H9 (cell line): Measurements from ENCODE around the gene DAAM2. TPM values are rescaled to one million over a fixed set of nuclear protein-coding genes. Genes with fewer than 3 reads are reported as not detected.

Source experiments
- DNase-seq: peaks from one replicate; pipeline ENCODE4 v3.0.0-alpha.2; 2017
- H2AFZ ChIP-seq: one replicate; pipeline ENCODE4 v1.6.1; 2013; ENCODE audit warnings: mild to moderate bottlenecking, low read length, control low read depth, moderate library complexity
- H2AK5ac ChIP-seq: 2 replicates; pipeline ENCODE4 v1.6.1; 2013; ENCODE audit warnings: low read length, control low read depth, mixed read lengths; ENCODE audit not compliant: insufficient read length
- H2BK120ac ChIP-seq: one replicate; pipeline ENCODE4 v1.6.1; 2013; ENCODE audit warnings: low read depth, mild to moderate bottlenecking, low read length, control low read depth, inconsistent platforms; ENCODE audit not compliant: poor library complexity, severe bottlenecking
- H2BK12ac ChIP-seq: 2 replicates; pipeline ENCODE4 v1.6.1; 2013; ENCODE audit warnings: low read length, control low read depth, mixed read lengths, low read depth; ENCODE audit not compliant: insufficient read length
- H2BK15ac ChIP-seq: 2 replicates; pipeline ENCODE4 v1.6.1; 2013; ENCODE audit warnings: low read depth, low read length, control low read depth
- H2BK20ac ChIP-seq: one replicate; pipeline ENCODE4 v1.6.1; 2013; ENCODE audit warnings: low read depth, mild to moderate bottlenecking, low read length, control low read depth, inconsistent platforms; ENCODE audit not compliant: poor library complexity, severe bottlenecking
- H2BK5ac ChIP-seq: 2 replicates; pipeline ENCODE4 v1.6.1; 2013; ENCODE audit warnings: low read length, control low read depth, mixed read lengths; ENCODE audit not compliant: insufficient read length
- H3K14ac ChIP-seq: 2 replicates; pipeline ENCODE4 v1.6.1; 2013; ENCODE audit warnings: low read length, control low read depth; ENCODE audit not compliant: insufficient read depth
- H3K18ac ChIP-seq: 2 replicates; pipeline ENCODE4 v1.6.1; 2013; ENCODE audit warnings: low read depth, mild to moderate bottlenecking, mixed read lengths, low read length, control low read depth; ENCODE audit not compliant: insufficient read length
- H3K23ac ChIP-seq: 2 replicates; pipeline ENCODE4 v1.6.1; 2013; ENCODE audit warnings: low read length, control low read depth, mixed read lengths, low read depth; ENCODE audit not compliant: insufficient read length
- H3K23me2 ChIP-seq: 2 replicates; pipeline ENCODE4 v1.6.1; 2013; ENCODE audit warnings: low read depth, mild to moderate bottlenecking, mixed read lengths, low read length, control low read depth; ENCODE audit not compliant: insufficient read length, poor library complexity, severe bottlenecking
- H3K27ac ChIP-seq: 2 replicates; pipeline ENCODE4 v1.5.1; 2013; ENCODE audit warnings: low read length, control low read depth, mixed read lengths, low read depth; ENCODE audit not compliant: insufficient read length
- H3K27me3 ChIP-seq: 2 replicates; pipeline ENCODE4 v1.6.1; 2013; ENCODE audit warnings: low read length, control low read depth, inconsistent platforms; ENCODE audit not compliant: insufficient read depth
- H3K4ac ChIP-seq: 2 replicates; pipeline ENCODE4 v1.6.1; 2013; ENCODE audit warnings: low read depth, mild to moderate bottlenecking, control low read depth, inconsistent platforms, low read length, moderate library complexity
- H3K4me1 ChIP-seq: 2 replicates; pipeline ENCODE4 v1.6.1; 2013; ENCODE audit warnings: low read length, control low read depth, inconsistent platforms; ENCODE audit not compliant: insufficient read depth
- H3K4me2 ChIP-seq: 2 replicates; pipeline ENCODE4 v1.6.1; 2013; ENCODE audit warnings: low read length, control low read depth, mixed read lengths; ENCODE audit not compliant: insufficient read length, insufficient read depth
- H3K56ac ChIP-seq: 2 replicates; pipeline ENCODE4 v1.6.1; 2013; ENCODE audit warnings: low read depth, mild to moderate bottlenecking, mixed read lengths, low read length, control low read depth; ENCODE audit not compliant: insufficient read length
- H3K79me1 ChIP-seq: 2 replicates; pipeline ENCODE4 v1.6.1; 2013; ENCODE audit warnings: low read depth, mild to moderate bottlenecking, moderate library complexity, low read length, control low read depth, inconsistent platforms; ENCODE audit not compliant: insufficient read depth, poor library complexity, severe bottlenecking
- H3K79me2 ChIP-seq: 2 replicates; pipeline ENCODE4 v1.6.1; 2013; ENCODE audit warnings: low read length, control low read depth, inconsistent platforms; ENCODE audit not compliant: insufficient read depth
- H3K9ac ChIP-seq: 2 replicates; pipeline ENCODE4 v1.6.1; 2013; ENCODE audit warnings: low read length, control low read depth, mixed read lengths; ENCODE audit not compliant: insufficient read length; ENCODE audit errors: extremely low read depth
- H3K9me3 ChIP-seq: one replicate; pipeline ENCODE4 v1.6.1; 2013; ENCODE audit warnings: low read depth, low read length, inconsistent platforms; ENCODE audit not compliant: control insufficient read depth
- H3T11ph ChIP-seq: one replicate; pipeline ENCODE4 v1.6.1; 2013; ENCODE audit warnings: mild to moderate bottlenecking, low read length, control low read depth, inconsistent platforms
- H4K20me1 ChIP-seq: one replicate; pipeline ENCODE4 v1.6.1; 2013; ENCODE audit not compliant: control insufficient read depth, insufficient read length, insufficient read depth
- H4K5ac ChIP-seq: 2 replicates; pipeline ENCODE4 v1.6.1; 2013; ENCODE audit warnings: low read depth, mild to moderate bottlenecking, mixed read lengths, low read length, control low read depth; ENCODE audit not compliant: insufficient read length
- H4K8ac ChIP-seq: replicated peaks from 2 replicates; pipeline ENCODE4 v1.6.1; 2013; ENCODE audit warnings: low read length, control low read depth, mixed read lengths, low read depth; ENCODE audit not compliant: insufficient read length
- H4K91ac ChIP-seq: 2 replicates; pipeline ENCODE4 v1.6.1; 2013; ENCODE audit warnings: low read depth, mild to moderate bottlenecking, moderate library complexity, mixed read lengths, low read length, control low read depth; ENCODE audit not compliant: insufficient read length
- H3K27ac Mint-ChIP-seq, 3 experiments: 2 replicates in 2 of 3; 3 replicates in 1 of 3; pipeline ENCODE4 v1.8.0; 2020 to 2021; ENCODE audit warnings: mixed read lengths in 3 of 3, mild to moderate bottlenecking in 1 of 3, moderate library complexity in 1 of 3
- H3K27me3 Mint-ChIP-seq: 2 replicates; pipeline ENCODE4 v1.8.0; 2021; ENCODE audit warnings: low read depth, mild to moderate bottlenecking, moderate library complexity, mixed read lengths
- H3K36me3 Mint-ChIP-seq, 3 experiments: 2 replicates in 2 of 3; 3 replicates in 1 of 3; pipeline ENCODE4 v1.8.0; 2020 to 2021; ENCODE audit warnings: low read depth in 3 of 3, mixed read lengths in 3 of 3; ENCODE audit not compliant: insufficient read depth in 1 of 3
- H3K4me1 Mint-ChIP-seq, 2 experiments: 2 replicates each; pipeline ENCODE4 v1.8.0; 2020; ENCODE audit warnings: mixed read lengths in 2 of 2
- H3K4me3 Mint-ChIP-seq, 2 experiments: 2 replicates in 1 of 2; 3 replicates in 1 of 2; pipeline ENCODE4 v1.8.0; 2020 to 2021; ENCODE audit warnings: mild to moderate bottlenecking in 2 of 2, mixed read lengths in 2 of 2, moderate library complexity in 1 of 2
- H3K9me3 Mint-ChIP-seq, 2 experiments: 2 replicates in 1 of 2; 3 replicates in 1 of 2; pipeline ENCODE4 v1.8.0; 2020; ENCODE audit warnings: mild to moderate bottlenecking in 2 of 2, mixed read lengths in 2 of 2, moderate library complexity in 1 of 2
- total RNA-seq: library from RNA; stranded (reverse); gene quantifications from 2 replicates; pipeline ENCODE4 v1.2.1, GENCODE V29; 2021
- TF ChIP-seq, protein P1 (sequence below): fragments of 200-600 bp; sonication (generic); conservative IDR thresholded peaks from 3 replicates; pipeline ENCODE4 v1.8.0; 2021; ENCODE audit warnings: antibody characterized with exemption, mild to moderate bottlenecking

Gene DAAM2
- total RNA-seq, 1 experiment from 2014 or later = 1.1 TPM

DNA sequence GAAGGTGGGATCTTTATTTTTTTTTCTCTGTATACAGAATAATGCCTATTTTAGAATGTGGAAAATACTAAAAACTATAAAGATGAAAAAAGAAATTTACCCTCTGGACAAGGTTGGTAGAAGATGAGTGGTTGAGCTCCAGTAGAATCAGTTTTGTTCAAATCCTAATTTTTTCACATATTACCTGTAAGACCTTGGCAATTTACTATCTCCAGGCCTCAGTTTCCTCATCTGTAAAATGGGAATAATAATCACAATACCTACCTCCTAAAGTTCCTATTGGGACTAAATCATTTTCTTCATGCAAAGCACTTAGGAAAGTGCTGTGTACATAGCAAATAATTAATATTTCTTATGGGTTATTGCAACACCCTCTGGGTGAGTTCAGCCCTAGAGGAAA lies 28.4 kb downstream of the DAAM2 start:
- Histone ChIP-seq H3K27ac (no peak overlapping the region), H3K18ac (no peak overlapping the region), H3K14ac (no peak overlapping the region), H3K56ac (no peak overlapping the region), H4K20me1 (no peaks in the 10 kb centered on the region), H2BK20ac (no peak overlapping the region), H3K4me1 (peaks cover 3% of the 10 kb centered on the region), H4K8ac (no peak overlapping the region), H2AFZ (no peak overlapping the region), H4K5ac (no peak overlapping the region), H3K4ac (no peak overlapping the region), H3K9ac (no peak overlapping the region), H3K79me1 (no peaks in the 10 kb centered on the region), H2BK12ac (no peak overlapping the region), H2BK120ac (no peak overlapping the region), H3K27me3 (no peaks in the 10 kb centered on the region), H3K9me3 (no peaks in the 10 kb centered on the region), H3K4me2 (no peak overlapping the region), H3K23ac (no peak overlapping the region), H3T11ph (no peak overlapping the region), H4K91ac (no peak overlapping the region), H2AK5ac (no peak overlapping the region), H3K23me2 (no peaks in the 10 kb centered on the region), H2BK5ac (no peak overlapping the region), H2BK15ac (no peak overlapping the region), H3K79me2 (no peaks in the 10 kb centered on the region)
- no peaks in the 10 kb centered on the region for H3K9me3 Mint-ChIP-seq
- TF ChIP-seq, protein P1, sequence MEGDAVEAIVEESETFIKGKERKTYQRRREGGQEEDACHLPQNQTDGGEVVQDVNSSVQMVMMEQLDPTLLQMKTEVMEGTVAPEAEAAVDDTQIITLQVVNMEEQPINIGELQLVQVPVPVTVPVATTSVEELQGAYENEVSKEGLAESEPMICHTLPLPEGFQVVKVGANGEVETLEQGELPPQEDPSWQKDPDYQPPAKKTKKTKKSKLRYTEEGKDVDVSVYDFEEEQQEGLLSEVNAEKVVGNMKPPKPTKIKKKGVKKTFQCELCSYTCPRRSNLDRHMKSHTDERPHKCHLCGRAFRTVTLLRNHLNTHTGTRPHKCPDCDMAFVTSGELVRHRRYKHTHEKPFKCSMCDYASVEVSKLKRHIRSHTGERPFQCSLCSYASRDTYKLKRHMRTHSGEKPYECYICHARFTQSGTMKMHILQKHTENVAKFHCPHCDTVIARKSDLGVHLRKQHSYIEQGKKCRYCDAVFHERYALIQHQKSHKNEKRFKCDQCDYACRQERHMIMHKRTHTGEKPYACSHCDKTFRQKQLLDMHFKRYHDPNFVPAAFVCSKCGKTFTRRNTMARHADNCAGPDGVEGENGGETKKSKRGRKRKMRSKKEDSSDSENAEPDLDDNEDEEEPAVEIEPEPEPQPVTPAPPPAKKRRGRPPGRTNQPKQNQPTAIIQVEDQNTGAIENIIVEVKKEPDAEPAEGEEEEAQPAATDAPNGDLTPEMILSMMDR = no peak
- peaks cover 9% of the 10 kb centered on the region for H3K27me3 Mint-ChIP-seq
- no peak overlapping the region for H3K27ac Mint-ChIP-seq
- H3K4me1 Mint-ChIP-seq = peaks cover 27 to 36% of the 10 kb centered on the region in 2 experiments
- no peak overlapping the region for H3K4me3 Mint-ChIP-seq
- DNase-seq = no peak
- no peaks in the 10 kb centered on the region for H3K36me3 Mint-ChIP-seq
